ENCODE results near the gene MBP.
"Not testable (repeated sequence)": the region's sequence is repeated elsewhere in the genome, so short reads cannot be mapped to it uniquely, and the experiment has no call there.

MBP gene

GRCh38 chr18:76992226-76993084, 140.1 kb downstream of the MBP start:
- DNase-seq (ENCODE audit: low read depth in 2 of 3, low spot score in 1 of 3), result no peak

GRCh38 chr18:76991021-76991688, 141.4 kb downstream of the MBP start:
- DNase-seq (ENCODE audit: low read depth in 2 of 3, low spot score in 1 of 3), result no peak

DNA sequence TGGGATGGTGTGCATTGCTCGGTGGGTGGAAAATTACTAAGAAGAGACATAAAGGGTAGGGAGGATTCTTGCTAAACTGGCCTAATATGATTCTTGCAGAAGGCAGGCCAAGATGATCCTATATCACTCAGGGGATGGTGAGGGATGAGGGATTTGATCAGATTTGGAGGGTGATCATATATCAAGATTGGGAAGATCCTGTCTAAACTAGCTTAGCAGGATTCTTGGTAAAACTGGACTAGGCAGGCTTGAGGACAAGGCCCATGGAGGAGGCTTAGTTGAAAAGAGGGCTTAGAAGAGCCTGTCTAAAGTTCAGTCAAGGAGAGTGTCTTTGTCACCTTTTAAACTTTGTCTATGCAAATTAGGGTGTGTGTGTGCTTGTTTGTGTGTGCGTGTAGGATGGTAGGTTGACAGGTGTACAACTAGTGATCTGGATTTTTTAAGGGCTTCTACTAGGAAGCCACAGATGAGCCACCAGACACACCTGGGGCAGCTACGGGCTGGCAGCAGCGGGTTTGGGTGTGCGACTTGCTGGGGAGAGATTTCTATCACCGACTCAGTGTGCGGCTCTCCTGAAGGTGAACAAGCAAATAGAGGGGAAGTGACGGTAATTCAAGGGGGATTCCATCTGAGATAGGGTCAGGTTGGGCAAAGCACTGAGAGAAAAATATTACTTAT, 142.1 kb downstream of the MBP start:
- DNase-seq (ENCODE audit: low read depth in 2 of 3, low spot score in 1 of 3), result not testable (repeated sequence)

GRCh38 chr18:76989647-76990190, 142.9 kb downstream of the MBP start:
- DNase-seq (ENCODE audit: low read depth in 2 of 3, low spot score in 1 of 3), result no peak

DNA sequence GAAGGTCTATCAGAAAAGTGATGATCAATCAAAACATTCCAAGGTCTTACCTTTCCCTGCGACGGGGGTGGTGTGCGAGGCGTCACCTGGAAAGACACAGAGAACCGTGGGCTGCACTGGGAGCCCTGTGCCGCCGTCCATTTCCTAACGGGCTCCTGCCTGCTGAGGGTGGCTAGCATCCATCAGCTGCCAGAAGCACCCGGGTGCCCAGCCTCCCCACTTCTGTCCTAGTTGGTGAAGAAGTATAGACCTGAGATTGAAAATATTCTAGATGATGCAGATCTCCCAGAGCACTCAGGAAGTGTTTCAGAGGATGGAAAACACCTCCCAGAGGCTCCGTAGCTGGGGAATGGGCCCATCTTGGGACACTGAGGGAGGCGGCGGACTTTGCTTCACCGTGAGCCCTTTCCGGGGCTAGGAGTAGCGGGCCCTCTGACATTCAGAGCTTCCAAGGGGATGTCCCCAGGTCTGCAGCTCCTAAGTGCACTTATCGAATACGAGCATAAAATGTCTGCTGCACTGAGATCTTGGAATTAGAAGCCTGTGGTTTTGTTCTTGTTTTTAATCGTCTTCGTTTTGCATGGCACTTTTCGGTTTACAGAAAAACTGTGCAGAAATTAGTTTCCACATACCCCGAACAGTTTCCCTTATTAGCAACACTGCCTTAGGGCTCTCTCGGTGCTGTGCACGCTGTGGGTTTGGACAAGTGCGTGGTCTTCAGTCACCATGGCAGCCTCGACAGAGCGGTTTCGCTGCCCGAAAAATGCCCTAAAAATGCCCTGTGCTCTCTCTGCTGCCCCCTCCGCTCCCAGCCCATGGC, 143.5 kb downstream of the MBP start:
- DNase-seq (ENCODE audit: low read depth in 2 of 3, low spot score in 1 of 3), result no peak

GRCh38 chr18:76988031-76988826, 144.4 kb downstream of the MBP start:
- DNase-seq (ENCODE audit: low read depth in 2 of 3, low spot score in 1 of 3), result no peak

- no peak for DNase-seq (ENCODE audit: low read depth in 2 of 3, low spot score in 1 of 3)
Observed at GRCh38 chr18:76986406-76986805, 146.2 kb downstream of the MBP start.

GRCh38 chr18:76985951-76986236, 146.7 kb downstream of the MBP start:
- no peak for DNase-seq (ENCODE audit: low read depth in 2 of 3, low spot score in 1 of 3)

GRCh38 chr18:76985156-76985950, 147.2 kb downstream of the MBP start:
- no peak for DNase-seq (ENCODE audit: low read depth in 2 of 3, low spot score in 1 of 3)

DNA sequence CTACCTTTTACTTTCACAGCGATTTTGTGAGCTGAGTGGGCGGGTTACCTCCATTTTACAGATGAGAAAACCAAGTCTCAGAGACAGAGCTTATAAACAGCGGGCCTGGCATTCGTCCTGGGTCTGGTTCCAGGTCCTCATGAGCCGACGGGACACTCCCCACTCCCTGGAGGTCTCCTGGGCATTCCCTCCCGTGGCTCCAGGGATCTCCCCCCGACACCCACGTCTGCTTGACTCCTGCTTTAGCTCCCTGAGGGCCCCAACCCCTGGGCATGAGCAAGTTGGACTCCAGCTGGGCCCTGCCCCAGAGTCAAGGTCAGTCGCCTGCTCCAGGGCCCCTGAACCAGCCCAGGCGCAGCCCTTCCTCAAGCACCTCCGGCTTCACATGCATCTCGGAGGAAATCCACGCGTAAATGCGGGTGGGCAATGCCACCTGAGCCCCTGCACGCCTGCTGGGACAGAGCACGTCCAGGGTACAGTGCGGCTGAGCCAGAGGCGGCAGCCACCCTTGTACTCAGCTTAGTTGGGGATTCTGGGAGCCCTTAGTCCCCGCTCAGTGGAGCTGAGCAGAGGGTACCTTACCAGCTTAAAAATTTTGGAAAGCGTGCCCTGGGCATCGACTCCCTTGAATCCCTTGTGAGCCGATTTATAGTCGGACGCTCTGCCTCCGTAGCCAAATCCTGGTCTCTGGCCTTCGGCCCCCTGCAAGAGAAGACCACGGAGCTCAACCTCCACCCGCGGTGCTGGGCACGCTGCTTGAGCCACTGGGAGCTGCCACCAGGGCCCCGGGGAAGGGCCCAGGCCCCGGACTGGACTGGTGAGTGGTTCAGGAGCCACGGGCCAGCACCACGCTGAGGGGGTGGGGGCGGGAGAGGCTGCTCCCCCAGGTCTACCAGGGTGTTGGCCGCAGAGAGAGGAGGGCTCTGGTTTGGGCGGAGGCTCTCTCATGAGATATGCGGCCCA, 148.1 kb downstream of the MBP start:
- no peak for DNase-seq (ENCODE audit: low read depth in 2 of 3, low spot score in 1 of 3)

DNA sequence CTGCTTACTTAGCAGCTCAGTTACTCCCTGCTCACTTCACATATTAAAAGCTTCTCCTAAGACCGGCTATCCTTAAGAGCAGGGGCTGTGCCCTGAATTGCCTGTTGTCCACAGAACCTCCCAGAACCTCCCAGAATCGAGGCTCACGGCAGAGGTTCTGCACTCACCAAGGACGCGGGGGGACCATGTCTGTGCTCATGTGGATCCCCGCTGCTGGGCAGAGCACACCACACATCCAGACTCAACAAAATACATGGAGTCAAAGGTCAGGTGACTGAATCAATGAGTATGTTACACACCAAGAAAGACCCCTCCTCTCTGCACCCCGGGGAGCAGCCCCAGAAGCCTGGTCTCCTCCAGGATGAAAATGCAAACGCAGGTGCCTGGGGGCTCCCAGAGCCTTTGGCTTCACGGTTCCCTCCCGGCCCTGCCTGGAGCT, 149.0 kb downstream of the MBP start:
- DNase-seq (ENCODE audit: low read depth in 2 of 3, low spot score in 1 of 3), result no peak

- peak; percentile 82 to 91 (median 83) for DNase-seq (ENCODE audit: low read depth in 2 of 3, low spot score in 1 of 3)
Observed at GRCh38 chr18:76982841-76983583, 149.6 kb downstream of the MBP start.

GRCh38 chr18:76982038-76982437, 150.5 kb downstream of the MBP start:
- DNase-seq (ENCODE audit: low read depth in 2 of 3, low spot score in 1 of 3), result no peak

DNA sequence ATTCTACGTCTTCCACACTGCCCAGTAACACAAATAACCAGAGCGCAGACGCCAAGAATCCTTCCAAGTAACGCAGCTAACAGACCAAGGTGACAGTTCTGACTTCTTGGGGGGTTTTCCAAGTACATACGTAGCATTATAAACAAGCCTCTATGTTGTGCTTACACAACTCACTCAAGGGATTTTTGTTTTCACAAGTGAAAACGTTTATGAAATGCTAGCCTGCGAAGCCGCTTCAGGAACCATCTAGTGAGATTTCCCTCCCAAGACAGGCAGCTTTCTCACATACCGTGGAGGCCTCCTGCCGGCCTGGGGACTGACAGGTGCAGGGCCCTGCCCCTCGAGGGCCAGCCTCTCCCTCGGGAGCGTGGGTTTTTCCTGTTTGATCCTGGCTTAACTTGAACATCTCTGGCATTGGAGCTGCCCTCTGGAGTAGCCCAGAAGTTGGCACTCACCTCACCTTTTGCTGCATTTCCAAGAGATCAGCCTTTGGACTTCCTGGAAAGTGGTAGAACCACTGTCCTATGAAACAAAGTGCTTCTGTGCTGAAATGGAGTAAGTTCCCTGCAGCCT, 151.1 kb downstream of the MBP start:
- DNase-seq (ENCODE audit: low read depth in 2 of 3, low spot score in 1 of 3), result no peak

DNA sequence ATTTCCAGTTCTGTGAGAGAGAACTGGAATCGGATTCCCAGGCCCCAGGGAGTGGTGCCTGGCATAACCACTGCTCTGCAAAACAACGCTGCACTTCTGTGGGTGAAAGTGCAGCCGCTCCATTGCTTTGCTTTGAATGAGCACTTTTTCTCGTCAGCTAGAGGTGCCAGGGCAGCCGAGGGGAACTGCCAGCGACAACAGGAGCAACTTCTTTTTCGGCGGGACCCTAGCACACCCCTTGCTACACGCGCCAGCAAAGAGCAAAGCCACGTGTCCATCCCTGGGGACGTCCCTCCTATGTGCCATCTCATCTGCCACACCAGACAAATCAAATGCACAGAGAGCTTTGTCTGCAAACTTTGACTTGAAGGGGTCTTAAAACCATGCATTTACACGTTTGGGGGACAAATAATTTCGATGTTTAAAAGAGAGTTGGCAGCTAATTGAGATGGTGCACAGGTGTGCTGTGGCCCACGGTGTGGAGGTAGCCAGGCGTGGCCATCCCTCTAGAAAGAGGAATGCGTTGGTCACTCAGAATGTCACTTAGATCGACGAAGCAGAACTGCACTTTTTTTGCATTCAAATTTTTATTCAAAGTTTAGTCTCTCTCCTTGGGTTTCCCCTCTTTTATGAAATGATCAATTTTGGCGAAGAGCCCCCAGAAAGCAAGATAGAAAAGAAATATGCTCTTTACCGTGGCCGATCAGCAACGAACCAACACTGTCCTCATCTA, 151.8 kb downstream of the MBP start:
- no peak for DNase-seq (ENCODE audit: low read depth in 2 of 3, low spot score in 1 of 3)

DNA sequence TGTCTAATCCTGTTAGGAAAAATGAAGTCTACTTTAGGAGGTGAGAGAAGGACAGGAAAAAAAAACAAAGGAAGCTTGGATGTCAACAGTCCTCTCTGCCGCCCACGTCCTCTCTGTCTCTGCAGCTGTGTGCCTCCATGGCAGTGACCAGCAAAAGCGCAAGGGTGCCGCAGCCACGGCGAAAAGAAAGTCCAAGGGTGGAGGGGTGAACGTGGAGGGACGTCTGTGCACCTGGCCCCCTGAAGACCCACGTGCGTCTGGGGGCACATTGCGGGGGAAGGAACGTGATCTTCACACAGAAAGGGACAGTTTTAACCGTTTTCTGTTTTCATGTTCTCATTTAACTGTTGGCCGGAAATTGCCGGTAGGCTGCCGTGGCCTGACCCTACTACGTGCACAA, 152.7 kb downstream of the MBP start:
- DNase-seq (ENCODE audit: low read depth in 2 of 3, low spot score in 1 of 3), result no peak

Measured in stimulated activated CD4-positive, alpha-beta T cell treated with anti-CD3 and anti-CD28 coated beads, Interleukin-12 subunit alpha, Interleukin-12 subunit beta, amount 100 ng/mL, for 48 hours (primary cell).